22Rv1 (cell line): ENCODE results near the gene EVC.
A peak's percentile ranks its signal among the peaks of the same experiment; 100 is the strongest.

Source experiments
- H3K27ac ChIP-seq: fragments of 450-650 bp; 2 replicates; pipeline ENCODE4 v1.5.1; 2017
- CTCF ChIP-seq: fragments of 450-650 bp; IDR thresholded peaks from 2 replicates; pipeline ENCODE4 v1.5.1; 2017; ENCODE audit warnings: mild to moderate bottlenecking
- ZFX ChIP-seq: fragments of 450-650 bp; IDR thresholded peaks from 2 replicates; pipeline ENCODE4 v1.6.1; 2017; ENCODE audit warnings: antibody characterized with exemption, borderline replicate concordance

EVC gene

GRCh38 chr4:5798462-5798861, 87.5 kb downstream of the EVC start:
- H3K27ac ChIP-seq, result no peak overlapping the region
- TF ChIP-seq CTCF, result no peak

- no peak overlapping the region for H3K27ac ChIP-seq
- TF ChIP-seq ZFX, result no peak
- no peak for TF ChIP-seq CTCF
These were observed 87.9 kb downstream of the EVC start for GRCh38 chr4:5798946-5799345.

- no peak for TF ChIP-seq ZFX
- no peak for TF ChIP-seq CTCF
- no peak overlapping the region for H3K27ac ChIP-seq
These were observed 88.4 kb downstream of the EVC start for GRCh38 chr4:5799406-5799805.

GRCh38 chr4:5800496-5800895, 89.5 kb downstream of the EVC start:
- no peak overlapping the region for H3K27ac ChIP-seq
- TF ChIP-seq ZFX (no peak), CTCF (no peak)

- H3K27ac ChIP-seq, result no peak overlapping the region
- TF ChIP-seq CTCF, result no peak
- no peak for TF ChIP-seq ZFX
These were observed 90.7 kb downstream of the EVC start for GRCh38 chr4:5801696-5802095.

GRCh38 chr4:5802565-5802964, 91.6 kb downstream of the EVC start:
- TF ChIP-seq ZFX, result no peak
- no peak for TF ChIP-seq CTCF
- no peak overlapping the region for H3K27ac ChIP-seq

GRCh38 chr4:5804656-5805055, 93.7 kb downstream of the EVC start:
- no peak overlapping the region for H3K27ac ChIP-seq
- no peak for TF ChIP-seq ZFX
- TF ChIP-seq CTCF, result peak; percentile 52
